IMR-90 (cell line): ENCODE results near the gene TSPYL4. TPM values are rescaled to one million over a fixed set of nuclear protein-coding genes. Genes with fewer than 3 reads are reported as not detected.

Experiments
- ATAC-seq: fragments of 200-7000 bp; cut with Tn5 transposase; 2 replicates; pipeline ENCODE4 v1.9.1; 2020; ENCODE audit warnings: low read depth, mild to moderate bottlenecking, moderate library complexity
- BruUV-seq: library from RNA; stranded (reverse); fragments of 400-500 nt; replicated peaks from 2 replicates; lab custom pipeline; 2021; lab: Mats Ljungman, UMichigan
- CTCF ChIA-PET: fragments of 300-600 bp; formaldehyde crosslinking; extraction: SDS; loops from one replicate; lab custom pipeline; 2021; ENCODE audit warnings: antibody characterized with exemption; lab: Yijun Ruan, JAX
- POLR2A ChIA-PET: fragments of 300-600 bp; sonication (Branson Sonifier 250); formaldehyde crosslinking; loops from one replicate; lab custom pipeline; 2022; ENCODE audit warnings: antibody characterized with exemption; ENCODE audit not compliant: unreplicated experiment; lab: Charles Lee
- DNase-seq: peaks from one replicate; pipeline ENCODE4 v3.0.0; 2013
- H2AFZ ChIP-seq: replicated peaks from 2 replicates; pipeline ENCODE3; 2013; ENCODE audit warnings: low read length, mild to moderate bottlenecking; ENCODE audit not compliant: poor library complexity
- H2AK5ac ChIP-seq: 2 replicates; pipeline ENCODE4 v1.6.1; 2013; ENCODE audit warnings: low read depth, low read length, inconsistent platforms
- H2AK9ac ChIP-seq: replicated peaks from 2 replicates; pipeline ENCODE3; 2013; ENCODE audit warnings: mild to moderate bottlenecking, low read depth, low read length, moderate library complexity; ENCODE audit not compliant: poor library complexity
- H2BK120ac ChIP-seq: 2 replicates; pipeline ENCODE4 v1.6.1; 2013; ENCODE audit warnings: low read depth, low read length, inconsistent platforms
- H2BK15ac ChIP-seq: 3 replicates; pipeline ENCODE4 v1.6.1; 2013; ENCODE audit warnings: low read depth, low read length, inconsistent platforms
- H2BK20ac ChIP-seq: 2 replicates; pipeline ENCODE4 v1.6.1; 2013; ENCODE audit warnings: low read depth, mild to moderate bottlenecking, inconsistent platforms, low read length, moderate library complexity
- H2BK5ac ChIP-seq: 2 replicates; pipeline ENCODE4 v1.6.1; 2013; ENCODE audit warnings: mild to moderate bottlenecking, low read depth, low read length, inconsistent platforms; ENCODE audit not compliant: poor library complexity, severe bottlenecking
- H3K14ac ChIP-seq: replicated peaks from 2 replicates; pipeline ENCODE4 v1.6.1; 2013; ENCODE audit warnings: low read depth, low read length, inconsistent platforms
- H3K18ac ChIP-seq: 2 replicates; pipeline ENCODE4 v1.6.1; 2013; ENCODE audit warnings: low read depth, low read length, control low read depth
- H3K23ac ChIP-seq: 2 replicates; pipeline ENCODE4 v1.6.1; 2013; ENCODE audit warnings: low read depth, low read length, inconsistent platforms
- H3K27ac ChIP-seq: 2 replicates; pipeline ENCODE4 v1.5.1; 2013; ENCODE audit warnings: mild to moderate bottlenecking, control low read depth, low read length; ENCODE audit not compliant: insufficient read depth
- H3K27me3 ChIP-seq: 2 replicates; pipeline ENCODE4 v1.6.1; 2013; ENCODE audit warnings: low read length; ENCODE audit not compliant: control insufficient read depth, insufficient read depth
- H3K36me3 ChIP-seq: 2 replicates; pipeline ENCODE4 v1.6.1; 2013; ENCODE audit warnings: low read length, mixed read lengths; ENCODE audit not compliant: control insufficient read depth, insufficient read depth
- H3K4ac ChIP-seq: 2 replicates; pipeline ENCODE4 v1.6.1; 2013; ENCODE audit warnings: low read depth, low read length, inconsistent platforms
- H3K4me1 ChIP-seq: 2 replicates; pipeline ENCODE4 v1.6.1; 2013; ENCODE audit warnings: low read length, mixed read lengths; ENCODE audit not compliant: control insufficient read depth, insufficient read depth
- H3K4me2 ChIP-seq: 2 replicates; pipeline ENCODE4 v1.6.1; 2013; ENCODE audit warnings: low read depth, mild to moderate bottlenecking, control low read depth, low read length, moderate library complexity
- H3K4me3 ChIP-seq: 2 replicates; pipeline ENCODE4 v1.5.1; 2013; ENCODE audit warnings: low read depth, mild to moderate bottlenecking, control low read depth, low read length, moderate library complexity; ENCODE audit not compliant: insufficient read depth
- H3K56ac ChIP-seq: 2 replicates; pipeline ENCODE4 v1.6.1; 2013; ENCODE audit warnings: low read length, inconsistent platforms; ENCODE audit not compliant: insufficient read depth; ENCODE audit errors: extremely low read depth
- H3K79me1 ChIP-seq, 2 experiments: 2 replicates each; pipeline ENCODE4 v1.6.1; 2013; ENCODE audit warnings: low read length in 2 of 2, inconsistent platforms in 1 of 2, low read depth in 1 of 2
- H3K9ac ChIP-seq: 2 replicates; pipeline ENCODE4 v1.6.1; 2013; ENCODE audit warnings: low read depth, low read length, control low read depth
- H3K9me1 ChIP-seq: 2 replicates; pipeline ENCODE4 v1.6.1; 2013; ENCODE audit warnings: low read length, inconsistent platforms; ENCODE audit not compliant: insufficient read depth
- H3K9me3 ChIP-seq: 2 replicates; pipeline ENCODE4 v1.6.1; 2013; ENCODE audit warnings: low read length; ENCODE audit not compliant: control insufficient read depth, insufficient read depth
- H4K20me1 ChIP-seq: 2 replicates; pipeline ENCODE4 v1.6.1; 2013; ENCODE audit warnings: low read length, inconsistent platforms; ENCODE audit not compliant: insufficient read depth
- H4K5ac ChIP-seq: 2 replicates; pipeline ENCODE4 v1.6.1; 2013; ENCODE audit warnings: mild to moderate bottlenecking, low read depth, low read length, control low read depth
- H4K8ac ChIP-seq, 2 experiments: 2 replicates each; pipeline ENCODE4 v1.6.1; 2013; ENCODE audit warnings: low read depth in 2 of 2, low read length in 2 of 2, control low read depth in 1 of 2, inconsistent platforms in 1 of 2
- H4K91ac ChIP-seq: 2 replicates; pipeline ENCODE4 v1.6.1; 2013; ENCODE audit warnings: low read depth, low read length, inconsistent platforms; ENCODE audit not compliant: insufficient read depth
- BHLHE40 ChIP-seq: fragments of 150-350 bp; IDR thresholded peaks from 2 replicates; pipeline ENCODE4 v1.6.1; 2016; ENCODE audit warnings: mild to moderate bottlenecking, low read depth, low read length
- CEBPB ChIP-seq: IDR thresholded peaks from 2 replicates; pipeline ENCODE4 v1.6.1; 2012; ENCODE audit warnings: low read depth, low read length, improper control_type of control experiment
- CHD1 ChIP-seq: IDR thresholded peaks from 2 replicates; pipeline ENCODE4 v1.6.1; 2012; ENCODE audit warnings: low read depth, low read length, improper control_type of control experiment
- FOS ChIP-seq: fragments of 150-350 bp; IDR thresholded peaks from 2 replicates; pipeline ENCODE4 v1.6.1; 2016; ENCODE audit warnings: low read depth, low read length
- MAFK ChIP-seq: IDR thresholded peaks from 2 replicates; pipeline ENCODE4 v1.6.1; 2012; ENCODE audit warnings: low read depth, low read length, improper control_type of control experiment
- MAZ ChIP-seq: IDR thresholded peaks from 2 replicates; pipeline ENCODE4 v1.6.1; 2012; ENCODE audit warnings: low read depth, mild to moderate bottlenecking, low read length, improper control_type of control experiment, moderate library complexity, borderline replicate concordance
- MXI1 ChIP-seq: IDR thresholded peaks from 2 replicates; pipeline ENCODE4 v1.6.1; 2012; ENCODE audit warnings: low read depth, mild to moderate bottlenecking, low read length, moderate library complexity, borderline replicate concordance
- NFE2L2 ChIP-seq: fragments of 150-350 bp; IDR thresholded peaks from 2 replicates; pipeline ENCODE4 v1.6.1; 2016; ENCODE audit warnings: low read depth, mild to moderate bottlenecking, low read length
- POLR2A ChIP-seq: IDR thresholded peaks from 2 replicates; pipeline ENCODE4 v1.6.1; 2012; ENCODE audit warnings: mild to moderate bottlenecking, low read depth, low read length
- RAD21 ChIP-seq: IDR thresholded peaks from 2 replicates; pipeline ENCODE4 v1.6.1; 2012; ENCODE audit warnings: low read length, improper control_type of control experiment
- RCOR1 ChIP-seq: IDR thresholded peaks from 2 replicates; pipeline ENCODE4 v1.6.1; 2012; ENCODE audit warnings: mild to moderate bottlenecking, low read length, improper control_type of control experiment; ENCODE audit not compliant: insufficient replicate concordance
- RFX5 ChIP-seq: IDR thresholded peaks from 2 replicates; pipeline ENCODE4 v1.8.0; 2012; ENCODE audit warnings: low read depth, mild to moderate bottlenecking, low read length, moderate library complexity
- SMC3 ChIP-seq: fragments of 150-350 bp; IDR thresholded peaks from 2 replicates; pipeline ENCODE4 v1.6.1; 2016; ENCODE audit warnings: low read depth, mild to moderate bottlenecking, antibody characterized with exemption, low read length, moderate library complexity
- WGBS, 2 experiments: methylation state at CpG; one replicate each; pipeline versions ENCODE4 v1.1.5 to v1.1.7; 2013; ENCODE audit warnings: missing lambda C conversion rate in 2 of 2; ENCODE audit not compliant: insufficient read length in 1 of 2; ENCODE audit errors: extremely low coverage in 2 of 2; 5-methylcytosine and 5-hydroxymethylcytosine counted together
- dilution Hi-C: fragments of 300-500 bp; cut with HindIII; formaldehyde crosslinking; loops from one replicate; pipeline ENCODE4 v1.14.3; 2018; ENCODE audit warnings: low sequenced_read_pairs; ENCODE audit not compliant: unreplicated experiment
- in situ Hi-C: fragments of 300-500 bp; cut with MboI; formaldehyde crosslinking; loops from 3 replicates; pipeline ENCODE4 v1.14.3; 2019; ENCODE audit warnings: low sequenced_read_pairs, inconsistent platforms, mixed read lengths
- intact Hi-C: fragments of 100-400 bp; cut with micrococcal nuclease; formaldehyde crosslinking; loops from 2 replicates; pipeline ENCODE4 v1.10.0; 2022
- polyA plus RNA-seq, 3 experiments: library from polyadenylated mRNA; depleted of rRNA; stranded (reverse); fragments of >200 nt; gene quantifications; 2 replicates each; pipeline ENCODE4 v1.2.3, GENCODE V29; 2012; ENCODE audit warnings: low replicate concordance in 1 of 3
- total RNA-seq: library from RNA; depleted of rRNA; stranded (reverse); fragments of >200 nt; gene quantifications from 2 replicates; pipeline ENCODE4 v1.2.3, GENCODE V29; 2012
- TF ChIP-seq, protein P1 (sequence below): conservative IDR thresholded peaks from 2 replicates; pipeline ENCODE4 v1.5.1; 2012; ENCODE audit warnings: mild to moderate bottlenecking, low read depth, low read length, improper control_type of control experiment
- TF ChIP-seq, protein P2 (sequence below): fragments of 150-350 bp; IDR thresholded peaks from 2 replicates; pipeline ENCODE4 v1.6.1; 2017; ENCODE audit warnings: mild to moderate bottlenecking, antibody characterized with exemption, low read length, low read depth
- TF ChIP-seq, protein P3 (sequence below): fragments of 150-350 bp; IDR thresholded peaks from 2 replicates; pipeline ENCODE4 v1.6.1; 2016; ENCODE audit warnings: low read depth, mild to moderate bottlenecking, low read length, moderate library complexity, borderline replicate concordance

TSPYL4 gene
- total and polyA plus RNA-seq, 2 of the 4 experiments (the other 2 are of a cell fraction) = 22.0 to 29.9 TPM

- ChIA-PET POLR2A (no interaction called here), CTCF (no interaction called here)
- Histone ChIP-seq H4K5ac (no peak overlapping the region; the same call in 1 of the 2 replicates), H3K79me1 (peaks cover 0 to 2% of the 10 kb centered on the region in 2 experiments; a peak in 1 of 4 replicates), H3K4me3 (no peak overlapping the region), H2BK5ac (no peak overlapping the region), H3K9me1 (no peaks in the 10 kb centered on the region), H2BK120ac (no peak overlapping the region), H3K14ac (no peak overlapping the region), H3K4me2 (no peak overlapping the region), H3K9ac (no peak overlapping the region), H2BK15ac (no peak overlapping the region), H3K56ac (no peak overlapping the region), H4K8ac (no peak overlapping the region), H4K20me1 (no peaks in the 10 kb centered on the region), H3K23ac (no peak overlapping the region), H3K27me3 (no peaks in the 10 kb centered on the region), H3K9me3 (no peaks in the 10 kb centered on the region), H2AFZ (no peak overlapping the region), H3K36me3 (no peaks in the 10 kb centered on the region), H2AK5ac (no peak overlapping the region), H3K18ac (no peak overlapping the region; the same call in 1 of the 2 replicates), H4K91ac (no peak overlapping the region), H3K4ac (no peak overlapping the region), H3K27ac (no peak overlapping the region), H2AK9ac (no peak overlapping the region), H3K4me1 (peaks cover 6% of the 10 kb centered on the region), H2BK20ac (no peak overlapping the region)
- WGBS, 2 experiments = no CpG with 5 or more reads among the region's 3 CpGs
- no peak for TF ChIP-seq RFX5
- no peak for TF ChIP-seq RAD21
- TF ChIP-seq SMC3 = no peak
- no peak for TF ChIP-seq FOS
- TF ChIP-seq NFE2L2 = no peak
- TF ChIP-seq, protein P1, sequence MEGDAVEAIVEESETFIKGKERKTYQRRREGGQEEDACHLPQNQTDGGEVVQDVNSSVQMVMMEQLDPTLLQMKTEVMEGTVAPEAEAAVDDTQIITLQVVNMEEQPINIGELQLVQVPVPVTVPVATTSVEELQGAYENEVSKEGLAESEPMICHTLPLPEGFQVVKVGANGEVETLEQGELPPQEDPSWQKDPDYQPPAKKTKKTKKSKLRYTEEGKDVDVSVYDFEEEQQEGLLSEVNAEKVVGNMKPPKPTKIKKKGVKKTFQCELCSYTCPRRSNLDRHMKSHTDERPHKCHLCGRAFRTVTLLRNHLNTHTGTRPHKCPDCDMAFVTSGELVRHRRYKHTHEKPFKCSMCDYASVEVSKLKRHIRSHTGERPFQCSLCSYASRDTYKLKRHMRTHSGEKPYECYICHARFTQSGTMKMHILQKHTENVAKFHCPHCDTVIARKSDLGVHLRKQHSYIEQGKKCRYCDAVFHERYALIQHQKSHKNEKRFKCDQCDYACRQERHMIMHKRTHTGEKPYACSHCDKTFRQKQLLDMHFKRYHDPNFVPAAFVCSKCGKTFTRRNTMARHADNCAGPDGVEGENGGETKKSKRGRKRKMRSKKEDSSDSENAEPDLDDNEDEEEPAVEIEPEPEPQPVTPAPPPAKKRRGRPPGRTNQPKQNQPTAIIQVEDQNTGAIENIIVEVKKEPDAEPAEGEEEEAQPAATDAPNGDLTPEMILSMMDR = no peak
- TF ChIP-seq CHD1 = no peak
- TF ChIP-seq RCOR1 = no peak
- TF ChIP-seq MAZ = no peak
- no peak for TF ChIP-seq CEBPB
- no peak for TF ChIP-seq MAFK
- TF ChIP-seq, protein P2, sequence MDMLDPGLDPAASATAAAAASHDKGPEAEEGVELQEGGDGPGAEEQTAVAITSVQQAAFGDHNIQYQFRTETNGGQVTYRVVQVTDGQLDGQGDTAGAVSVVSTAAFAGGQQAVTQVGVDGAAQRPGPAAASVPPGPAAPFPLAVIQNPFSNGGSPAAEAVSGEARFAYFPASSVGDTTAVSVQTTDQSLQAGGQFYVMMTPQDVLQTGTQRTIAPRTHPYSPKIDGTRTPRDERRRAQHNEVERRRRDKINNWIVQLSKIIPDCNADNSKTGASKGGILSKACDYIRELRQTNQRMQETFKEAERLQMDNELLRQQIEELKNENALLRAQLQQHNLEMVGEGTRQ = no peak
- no peak for TF ChIP-seq MXI1
- no peak for TF ChIP-seq BHLHE40
- TF ChIP-seq, protein P3, sequence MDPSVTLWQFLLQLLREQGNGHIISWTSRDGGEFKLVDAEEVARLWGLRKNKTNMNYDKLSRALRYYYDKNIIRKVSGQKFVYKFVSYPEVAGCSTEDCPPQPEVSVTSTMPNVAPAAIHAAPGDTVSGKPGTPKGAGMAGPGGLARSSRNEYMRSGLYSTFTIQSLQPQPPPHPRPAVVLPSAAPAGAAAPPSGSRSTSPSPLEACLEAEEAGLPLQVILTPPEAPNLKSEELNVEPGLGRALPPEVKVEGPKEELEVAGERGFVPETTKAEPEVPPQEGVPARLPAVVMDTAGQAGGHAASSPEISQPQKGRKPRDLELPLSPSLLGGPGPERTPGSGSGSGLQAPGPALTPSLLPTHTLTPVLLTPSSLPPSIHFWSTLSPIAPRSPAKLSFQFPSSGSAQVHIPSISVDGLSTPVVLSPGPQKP = no peak
- no peak for TF ChIP-seq POLR2A
- intact Hi-C loops (no loop called here), in situ Hi-C loops (no loop called here), dilution Hi-C loops (no loop called here)
- DNase-seq = peak; percentile 15
- no peak; the same call in 1 of the 2 replicates for ATAC-seq
- no TSS peak for BruUV-seq
Observed at GRCh38 chr6:116221067-116221466, 32.8 kb downstream of the TSPYL4 start.
